ENCODE results near the gene MAPK8IP3.
"Not testable (repeated sequence)": the region's sequence is repeated elsewhere in the genome, so short reads cannot be mapped to it uniquely, and the experiment has no call there.

Gene MAPK8IP3

DNA sequence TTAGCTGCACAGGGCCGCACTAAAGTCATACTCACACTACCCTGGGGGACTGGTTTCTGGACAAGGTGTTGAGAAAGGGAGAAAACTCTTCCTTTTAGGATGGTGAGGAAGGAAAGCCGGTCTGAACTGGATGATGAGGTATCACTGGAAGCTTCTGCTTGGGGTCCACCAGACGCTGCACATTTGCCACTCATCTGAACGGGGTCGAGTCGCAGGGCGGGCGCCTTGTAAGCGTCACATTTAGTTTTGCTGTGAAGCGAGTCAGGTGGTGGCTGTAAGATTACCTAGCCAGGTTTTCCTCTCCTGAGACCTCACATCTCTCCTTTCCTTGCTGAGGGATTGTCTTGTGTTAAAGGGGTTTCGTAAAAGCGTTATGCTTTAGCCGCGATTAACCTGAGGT is 25.6 kb upstream of the MAPK8IP3 start:
- FAIRE-seq, result no peak

DNA sequence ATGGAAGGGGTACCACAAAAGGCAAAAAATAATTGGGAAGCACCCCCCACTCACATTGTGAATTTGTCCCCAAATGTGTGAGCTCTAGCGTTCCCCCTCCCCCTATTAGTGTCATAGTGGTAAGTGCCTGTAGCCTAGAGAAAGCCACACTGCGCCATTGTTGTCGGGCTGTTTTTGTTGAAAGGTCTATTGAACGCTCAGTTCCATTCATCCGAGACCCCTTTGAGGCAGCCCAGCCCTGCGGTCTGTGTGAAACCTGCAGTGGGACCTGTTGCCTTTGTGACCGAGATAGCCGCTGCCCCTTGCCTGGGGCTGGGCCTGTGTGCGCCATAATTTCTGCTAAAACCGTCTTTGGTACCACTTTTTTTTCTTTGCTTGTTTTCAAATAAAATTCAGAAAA is 25.0 kb upstream of the MAPK8IP3 start:
- no peak for FAIRE-seq

DNA sequence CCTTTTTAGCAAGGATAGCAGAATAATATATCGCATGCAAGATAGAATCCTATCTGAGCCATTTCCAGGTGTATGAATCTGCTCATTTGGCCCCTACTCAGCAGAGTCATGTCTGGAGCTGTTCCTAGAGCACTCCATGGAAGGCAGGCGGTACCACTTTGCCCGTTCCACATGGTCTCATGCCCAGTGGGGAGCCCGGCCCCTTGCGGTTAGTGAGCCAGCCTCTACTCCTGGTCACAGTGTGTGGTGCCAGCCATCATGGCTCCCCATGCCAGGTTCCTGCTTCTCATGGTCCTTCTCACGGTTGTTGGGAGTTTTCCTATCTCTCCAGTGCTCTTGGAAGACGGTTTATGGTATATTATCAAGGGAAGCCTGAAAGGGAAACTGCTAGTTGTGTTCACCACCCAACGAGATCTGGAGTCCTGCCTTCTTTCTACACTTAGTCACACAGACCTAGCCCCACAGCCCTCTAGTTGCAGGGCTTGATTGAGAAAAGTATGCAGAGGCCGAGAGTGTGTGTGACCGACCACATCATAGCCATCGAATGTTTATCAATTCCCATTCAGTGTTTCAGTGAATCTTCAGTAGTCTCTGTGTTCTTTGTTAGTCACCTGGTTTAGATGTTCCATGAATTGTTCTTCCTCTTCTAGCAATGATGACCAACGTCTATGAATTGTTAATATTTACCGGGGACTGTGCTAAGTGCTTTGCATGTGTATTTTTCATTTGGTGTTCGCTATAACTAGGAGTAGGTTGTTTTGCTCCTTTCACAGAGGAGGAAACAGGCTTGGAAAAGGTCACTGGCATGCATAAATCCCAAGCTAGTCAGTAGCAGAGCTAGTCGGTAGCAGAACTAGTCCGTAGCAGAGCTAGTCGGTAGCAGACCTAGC is 18.3 kb upstream of the MAPK8IP3 start:
- no peak for FAIRE-seq

DNA sequence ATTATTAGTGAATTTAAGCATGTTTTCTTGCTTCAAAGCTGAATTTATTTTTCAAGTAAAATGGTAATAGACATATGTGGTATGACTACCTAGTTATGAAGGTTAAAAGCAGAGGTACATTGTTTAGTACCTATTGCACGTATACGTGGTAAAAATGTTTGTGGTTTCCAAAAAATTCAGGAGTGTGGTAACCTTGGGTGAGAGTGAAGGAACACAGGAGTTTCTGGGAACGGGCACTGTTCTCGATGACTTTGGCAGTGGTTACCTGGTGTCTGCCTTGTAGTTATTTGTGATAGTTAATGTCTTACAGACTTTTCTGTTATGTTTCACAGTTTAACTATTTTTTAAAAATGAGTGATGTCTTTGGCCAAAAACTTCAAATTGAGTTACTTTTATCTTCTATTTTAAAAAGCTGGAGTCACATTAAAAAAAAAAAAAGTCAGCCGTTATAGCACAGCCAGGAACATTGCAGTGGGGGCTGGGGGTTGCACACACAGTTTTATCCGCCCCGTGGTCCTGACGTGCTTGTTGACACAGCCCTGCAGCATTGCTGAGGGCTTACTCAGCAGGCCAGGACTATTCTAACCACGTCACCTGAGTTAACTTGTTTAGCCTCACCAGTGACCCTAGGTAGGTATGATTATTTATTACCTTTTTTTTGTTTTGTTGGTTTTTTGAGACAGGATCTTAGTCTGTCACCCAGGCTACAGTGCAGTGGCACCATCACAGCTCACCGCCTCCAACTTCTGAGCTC is 17.0 kb upstream of the MAPK8IP3 start:
- FAIRE-seq, result peak; percentile 96

DNA sequence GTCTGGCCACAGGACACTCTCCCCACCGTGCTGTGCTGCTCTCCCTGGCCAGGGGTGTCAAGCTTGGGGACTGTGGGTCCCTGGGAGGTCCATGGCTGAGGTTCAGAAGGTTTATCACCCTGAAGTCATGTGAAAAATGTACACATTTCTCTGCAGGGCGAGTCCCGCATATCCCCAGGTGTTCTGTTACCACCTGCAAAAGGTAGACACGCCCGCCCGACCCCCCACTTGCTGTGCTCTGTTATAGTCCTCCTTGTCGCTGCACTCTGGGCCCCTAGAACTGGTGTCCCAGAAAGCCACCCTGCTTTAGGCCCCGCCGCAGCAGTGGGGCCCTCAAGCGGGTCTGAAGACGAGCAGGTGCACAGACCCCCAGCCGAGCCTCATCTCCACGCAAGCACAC is 16.1 kb upstream of the MAPK8IP3 start:
- no peak for FAIRE-seq

DNA sequence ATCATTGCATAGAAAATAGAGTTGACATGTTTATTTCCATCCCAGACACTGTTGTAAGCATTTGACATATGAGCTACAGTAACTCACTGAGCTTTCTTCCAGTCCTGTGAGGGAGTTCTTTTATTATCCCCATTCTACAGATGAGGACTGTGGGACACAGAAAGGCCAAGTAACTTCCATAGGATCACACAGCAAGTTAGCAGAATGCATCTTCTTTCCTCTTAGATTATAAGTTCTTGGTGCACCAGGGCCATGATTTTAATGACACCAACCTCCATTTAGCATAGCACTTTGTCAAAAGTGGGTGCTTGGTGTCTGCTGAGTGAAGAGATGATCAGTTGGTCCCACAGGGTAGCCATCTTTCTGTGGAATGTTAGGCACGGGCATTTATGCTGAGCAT is 15.2 kb upstream of the MAPK8IP3 start:
- FAIRE-seq, result no peak

DNA sequence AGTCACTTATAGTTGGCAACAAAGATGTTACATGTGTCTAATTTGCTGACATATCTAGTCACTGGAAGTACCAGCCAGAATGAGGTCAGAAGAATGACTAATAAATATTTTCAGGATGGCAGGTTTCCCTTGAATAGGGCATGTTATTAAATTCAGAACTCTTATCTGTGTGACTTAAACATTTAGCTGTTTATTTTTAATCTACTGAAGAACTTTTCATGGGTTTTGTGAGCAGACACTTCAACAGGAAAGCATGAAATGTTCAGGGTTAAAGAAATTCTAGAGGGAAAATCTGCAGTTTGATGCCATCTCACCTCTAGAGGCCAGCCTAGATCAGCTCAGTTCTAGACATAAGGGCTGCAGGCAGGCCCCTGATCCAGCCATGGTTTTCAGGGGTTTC is 14.7 kb upstream of the MAPK8IP3 start:
- FAIRE-seq, result no peak

DNA sequence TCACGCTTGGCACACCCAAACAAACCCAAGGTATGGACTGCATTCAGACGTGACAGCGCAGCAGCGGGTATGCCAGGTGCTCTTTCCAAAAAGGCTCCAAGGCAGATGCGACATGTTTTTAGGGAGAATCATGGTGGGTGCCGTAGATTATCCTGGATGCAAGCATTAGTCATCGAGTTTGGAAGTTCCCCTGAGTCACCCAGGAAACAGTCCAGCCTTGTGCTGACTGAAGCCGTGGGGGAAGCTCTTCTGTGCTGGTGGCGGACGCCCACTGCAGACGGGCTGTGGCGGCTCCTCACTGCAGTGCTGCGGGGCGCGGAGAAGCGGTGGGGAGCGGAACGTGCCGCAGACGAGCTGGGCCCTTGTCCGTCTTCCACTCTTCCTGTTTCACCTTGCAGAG is 14.0 kb upstream of the MAPK8IP3 start:
- FAIRE-seq, result no peak

DNA sequence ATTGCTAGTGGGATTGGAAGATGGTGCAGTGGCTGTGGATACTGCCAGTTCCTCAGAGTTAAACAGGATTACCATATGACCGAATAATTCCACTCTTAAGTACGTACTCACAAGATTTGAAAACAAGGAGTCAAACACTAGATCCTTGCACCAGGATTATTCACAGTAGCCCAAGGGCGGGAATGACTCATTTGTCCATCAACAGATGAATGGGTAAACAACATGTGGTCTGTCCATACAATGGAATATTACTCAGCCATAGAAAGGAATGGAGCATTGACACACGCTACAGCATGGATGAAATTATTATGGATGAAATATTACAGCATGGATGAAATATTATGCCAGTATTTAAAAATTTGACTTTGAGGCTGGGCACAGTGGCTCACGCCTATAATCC is 9.1 kb upstream of the MAPK8IP3 start:
- no peak for FAIRE-seq

DNA sequence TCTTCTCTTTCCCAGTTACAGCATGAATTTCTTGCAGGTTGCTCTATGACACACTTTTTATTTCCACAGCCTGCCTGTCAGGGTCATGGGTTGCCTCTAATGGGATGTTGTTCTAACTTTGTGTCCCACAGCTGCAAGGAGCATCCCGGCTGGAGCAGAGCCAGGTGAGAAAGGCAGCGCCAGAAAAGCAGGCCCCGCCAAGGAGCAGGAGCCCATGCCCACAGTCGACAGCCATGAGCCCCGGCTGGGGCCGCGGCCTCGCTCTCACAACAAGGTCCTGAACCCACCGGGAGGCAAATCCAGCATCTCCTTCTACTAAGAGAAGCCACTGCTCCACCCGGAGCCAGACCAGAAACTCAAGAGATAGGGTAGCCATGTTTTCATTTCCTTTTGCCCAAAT is 7.3 kb upstream of the MAPK8IP3 start:
- FAIRE-seq, result no peak

DNA sequence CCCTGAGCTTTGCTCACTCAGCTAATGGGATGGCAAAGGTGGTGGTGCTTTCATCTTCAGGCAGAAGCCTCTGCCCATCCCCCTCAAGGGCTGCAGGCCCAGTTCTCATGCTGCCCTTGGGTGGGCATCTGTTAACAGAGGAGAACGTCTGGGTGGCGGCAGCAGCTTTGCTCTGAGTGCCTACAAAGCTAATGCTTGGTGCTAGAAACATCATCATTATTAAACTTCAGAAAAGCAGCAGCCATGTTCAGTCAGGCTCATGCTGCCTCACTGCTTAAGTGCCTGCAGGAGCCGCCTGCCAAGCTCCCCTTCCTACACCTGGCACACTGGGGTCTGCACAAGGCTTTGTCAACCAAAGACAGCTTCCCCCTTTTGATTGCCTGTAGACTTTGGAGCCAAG is 5.7 kb upstream of the MAPK8IP3 start:
- no peak for FAIRE-seq

DNA sequence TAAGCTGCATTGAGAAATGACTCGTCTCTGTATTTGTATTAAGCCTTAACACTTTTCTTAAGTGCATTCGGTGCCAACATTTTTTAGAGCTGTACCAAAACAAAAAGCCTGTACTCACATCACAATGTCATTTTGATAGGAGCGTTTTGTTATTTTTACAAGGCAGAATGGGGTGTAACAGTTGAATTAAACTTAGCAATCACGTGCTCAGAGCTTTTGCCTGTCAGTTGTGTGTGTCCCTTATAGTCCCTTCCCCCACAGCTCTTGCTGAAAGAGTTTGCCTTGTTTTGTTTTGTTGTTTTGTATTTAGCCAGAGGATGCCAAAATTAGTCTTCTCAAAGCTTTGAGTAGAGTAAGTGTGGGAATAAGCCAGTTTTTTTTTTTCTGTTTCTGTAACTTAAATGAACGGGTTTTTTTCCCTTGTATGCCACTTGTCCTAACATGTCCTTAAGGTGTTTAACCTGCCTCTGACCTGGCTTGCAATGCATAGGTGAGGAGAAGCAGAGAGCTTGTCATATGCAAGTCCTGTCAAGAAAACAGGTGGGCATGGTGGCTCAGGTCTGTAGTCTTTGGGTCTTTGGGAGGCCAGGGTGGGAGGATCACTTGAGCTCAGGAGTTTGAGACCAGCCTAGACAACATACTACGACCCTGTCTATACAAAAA is 4.6 kb upstream of the MAPK8IP3 start:
- no peak for FAIRE-seq

DNA sequence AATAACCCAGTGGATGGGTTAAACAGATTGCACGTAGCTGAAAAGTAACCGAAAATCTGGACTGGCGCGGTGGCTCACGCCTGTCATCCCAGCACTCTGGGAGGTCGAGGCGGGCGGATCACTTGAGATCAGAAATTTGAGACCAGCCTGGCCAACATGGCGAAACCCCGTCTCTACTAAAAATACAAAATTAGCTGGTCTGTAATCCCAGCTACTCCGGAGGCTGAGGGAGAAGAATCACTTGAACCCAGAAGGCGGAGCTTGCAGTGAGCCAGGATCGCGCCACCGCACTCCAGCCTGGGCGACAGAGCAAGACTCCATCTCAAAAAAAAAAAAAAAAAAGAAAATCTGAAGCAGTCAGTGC is 689 bp upstream of the MAPK8IP3 start:
- FAIRE-seq, result not testable (repeated sequence)

DNA sequence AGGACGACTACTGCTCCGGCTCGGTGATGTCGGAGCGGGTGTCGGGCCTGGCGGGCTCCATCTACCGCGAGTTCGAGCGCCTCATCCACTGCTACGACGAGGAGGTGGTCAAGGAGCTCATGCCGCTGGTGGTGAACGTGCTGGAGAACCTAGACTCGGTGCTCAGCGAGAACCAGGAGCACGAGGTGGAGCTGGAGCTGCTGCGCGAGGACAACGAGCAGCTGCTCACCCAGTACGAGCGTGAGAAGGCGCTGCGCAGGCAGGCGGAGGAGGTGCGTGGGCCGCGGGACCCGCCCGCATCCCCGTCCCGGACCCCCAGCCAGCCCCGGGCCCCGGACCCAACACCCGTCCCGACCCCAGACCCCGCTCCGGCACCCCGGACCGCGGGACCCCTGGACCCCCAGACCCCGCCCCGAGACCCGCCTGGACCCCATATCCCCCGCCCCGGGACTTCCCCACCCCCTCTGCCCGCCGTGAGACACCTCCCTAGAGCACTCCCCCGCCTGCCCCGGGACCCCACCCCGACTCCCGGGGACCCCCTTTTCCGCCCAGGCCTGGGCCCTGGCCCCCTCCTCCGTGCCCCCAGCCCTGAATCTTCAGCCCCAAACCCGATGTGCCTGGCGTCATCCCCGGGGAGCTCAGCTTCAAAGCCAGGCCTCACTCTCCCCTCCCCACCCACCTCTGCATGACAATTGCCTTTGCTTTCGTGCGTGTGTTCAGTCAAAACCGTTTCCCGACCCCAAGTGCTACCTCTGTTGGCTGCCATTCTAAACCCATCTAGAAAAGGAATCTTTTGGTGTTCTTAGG is 594 bp downstream of the MAPK8IP3 start:
- no peak for FAIRE-seq

DNA sequence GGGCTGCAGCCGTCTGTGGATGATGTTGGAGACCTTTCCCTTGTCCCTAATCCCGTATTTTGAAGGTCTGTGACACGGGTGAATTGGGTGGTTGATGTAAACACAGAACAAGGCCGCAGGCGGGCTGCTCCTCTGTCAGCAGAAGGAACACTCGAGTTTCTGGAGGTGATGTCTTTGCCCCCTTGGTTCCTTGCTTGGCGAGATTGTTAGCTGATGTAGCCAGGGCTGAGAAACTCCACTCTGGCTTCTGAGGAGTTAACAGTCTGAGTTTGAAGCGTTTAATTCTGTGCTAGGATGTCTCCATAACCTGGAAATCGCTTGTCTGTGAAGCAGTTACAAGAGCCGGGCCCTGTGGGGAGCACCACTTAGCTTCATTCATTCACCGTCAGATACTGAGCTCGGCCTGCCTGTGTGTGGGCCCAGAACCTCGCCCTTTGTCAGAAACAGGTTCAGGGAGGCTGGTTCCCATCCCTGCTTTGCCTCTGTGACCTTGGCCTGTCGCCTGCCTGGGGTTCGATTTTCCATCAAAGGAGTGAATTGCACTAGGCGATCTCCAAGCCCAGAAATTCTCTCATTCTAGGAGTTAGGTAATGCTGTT is 1.3 kb downstream of the MAPK8IP3 start:
- FAIRE-seq, result no peak

DNA sequence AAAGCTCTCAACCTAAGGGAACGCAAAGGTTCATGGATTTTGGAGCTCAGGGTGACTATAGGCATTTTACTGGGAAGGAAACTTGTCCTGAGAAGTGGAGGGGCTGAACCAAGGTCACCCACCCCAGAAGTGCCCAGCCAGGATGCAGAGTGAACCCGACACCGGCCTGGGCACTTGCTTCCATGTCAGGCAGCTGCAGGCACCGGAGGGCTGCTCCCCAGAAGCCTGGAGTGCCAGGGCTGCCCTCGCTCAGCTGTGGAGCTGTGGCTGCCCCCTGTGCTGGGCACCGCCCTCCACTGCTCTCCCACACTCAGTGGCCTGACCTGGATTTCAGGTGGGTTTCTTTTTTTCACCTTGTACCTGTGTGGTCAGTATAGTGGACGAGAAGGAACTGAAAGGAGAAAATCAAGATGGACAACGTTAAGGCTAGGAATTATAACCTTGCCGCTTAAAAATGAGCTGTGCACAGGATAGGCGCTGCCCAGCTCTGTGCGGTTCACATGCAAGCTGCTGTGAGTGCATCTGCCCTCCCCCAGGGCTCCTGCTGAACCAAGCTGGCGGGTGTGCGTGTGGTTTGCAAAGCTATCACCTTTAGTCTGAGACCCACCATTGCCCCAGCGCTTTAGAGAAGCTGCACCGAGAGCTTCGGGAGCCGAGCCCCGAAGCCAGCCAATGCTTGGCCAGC is 2.2 kb downstream of the MAPK8IP3 start:
- no peak for FAIRE-seq

DNA sequence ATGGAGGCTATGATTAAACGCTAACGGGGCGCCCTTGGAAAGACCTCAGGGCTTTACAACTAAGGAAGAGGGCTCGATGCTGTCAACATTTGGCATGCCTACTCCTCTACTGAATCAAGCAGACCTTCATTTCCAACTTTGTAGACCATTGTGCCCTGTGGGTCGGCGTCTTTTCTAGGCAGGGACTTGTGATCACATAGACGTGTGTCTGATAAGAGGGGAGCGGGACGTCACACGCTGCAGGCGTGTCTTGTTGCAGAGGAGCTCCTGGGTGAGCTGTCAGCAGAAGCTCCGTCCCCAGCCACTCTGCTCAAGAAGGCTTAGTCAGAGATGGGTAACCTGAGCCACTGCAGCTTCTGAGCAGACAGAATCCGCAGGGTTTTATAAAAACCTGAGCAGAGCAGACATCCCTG is 2.8 kb downstream of the MAPK8IP3 start:
- FAIRE-seq, result no peak

DNA sequence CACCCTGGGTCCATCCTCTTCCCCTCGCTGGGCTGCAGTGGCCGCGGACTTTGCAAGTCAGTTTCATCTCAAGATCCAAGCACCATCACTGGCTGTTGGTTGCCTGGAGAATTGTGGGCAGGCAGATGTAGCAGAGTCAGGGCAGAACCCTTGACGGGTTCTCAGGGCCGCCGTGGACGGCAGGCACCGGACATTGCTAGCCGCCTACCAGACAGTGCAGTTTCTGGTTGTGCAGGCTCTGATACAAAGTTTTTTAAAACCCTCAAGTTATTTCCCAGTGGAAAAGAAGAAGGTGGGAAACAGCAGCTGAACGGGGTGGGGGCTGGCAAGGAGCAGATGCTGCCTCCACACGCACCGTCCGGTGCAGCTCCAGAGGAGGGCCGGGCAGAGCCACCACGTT is 3.4 kb downstream of the MAPK8IP3 start:
- no peak for FAIRE-seq

DNA sequence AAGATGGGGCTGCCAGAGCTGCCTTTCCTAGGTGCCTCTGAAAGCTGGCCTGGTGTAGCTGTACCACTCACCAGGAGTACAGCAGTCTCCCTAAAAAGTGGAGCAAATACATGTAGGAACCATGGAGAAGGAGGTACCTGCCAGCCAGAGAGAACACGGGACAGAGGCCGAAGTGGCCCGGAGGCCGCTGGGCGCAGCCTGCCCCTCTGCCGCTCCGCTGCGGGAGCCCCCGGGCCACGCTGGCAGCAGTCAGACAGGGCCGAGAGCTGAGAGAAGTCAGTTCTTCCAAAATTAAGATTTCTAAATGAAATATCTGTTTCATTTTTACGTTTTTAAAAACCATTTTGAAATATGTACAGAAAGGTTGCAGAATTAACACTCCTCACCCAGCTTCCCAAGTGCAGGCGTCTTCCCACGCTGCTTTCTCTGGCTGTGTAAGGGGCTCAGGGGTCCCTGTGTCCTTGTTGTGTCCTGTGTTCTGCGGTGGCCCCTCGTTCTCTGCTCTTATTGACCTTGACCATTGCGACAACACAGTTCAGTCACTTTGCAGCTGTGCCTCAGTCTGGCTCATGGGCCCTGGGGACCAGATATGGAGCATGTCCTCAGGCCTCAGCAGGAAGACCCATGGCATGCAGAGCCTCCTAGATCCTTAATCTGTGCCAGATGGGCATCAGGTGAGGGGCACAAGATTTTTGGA is 5.0 kb downstream of the MAPK8IP3 start:
- FAIRE-seq, result no peak

DNA sequence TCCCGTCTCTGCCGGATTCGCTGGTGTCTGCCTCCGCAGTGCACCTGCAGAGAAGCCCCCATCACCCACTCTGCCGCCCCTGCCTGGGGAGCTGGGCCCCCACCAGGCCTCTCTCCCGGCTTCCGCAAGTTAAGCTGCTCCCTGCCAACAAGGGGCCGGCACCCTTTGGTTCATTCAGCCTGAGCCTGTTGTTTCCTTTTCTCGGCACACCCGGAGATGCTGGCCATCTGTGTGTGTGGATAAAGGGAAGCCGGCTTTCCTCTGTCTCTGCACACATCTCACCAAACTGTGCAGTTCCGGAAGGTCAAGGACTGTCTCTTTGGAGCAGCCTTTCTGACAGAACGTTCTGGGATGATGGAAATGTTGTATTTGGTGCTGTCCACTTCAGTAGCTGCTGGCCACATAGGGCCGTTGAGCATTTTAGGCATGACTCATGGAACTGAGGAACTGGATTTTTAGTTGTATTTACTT is 6.8 kb downstream of the MAPK8IP3 start:
- no peak for FAIRE-seq

DNA sequence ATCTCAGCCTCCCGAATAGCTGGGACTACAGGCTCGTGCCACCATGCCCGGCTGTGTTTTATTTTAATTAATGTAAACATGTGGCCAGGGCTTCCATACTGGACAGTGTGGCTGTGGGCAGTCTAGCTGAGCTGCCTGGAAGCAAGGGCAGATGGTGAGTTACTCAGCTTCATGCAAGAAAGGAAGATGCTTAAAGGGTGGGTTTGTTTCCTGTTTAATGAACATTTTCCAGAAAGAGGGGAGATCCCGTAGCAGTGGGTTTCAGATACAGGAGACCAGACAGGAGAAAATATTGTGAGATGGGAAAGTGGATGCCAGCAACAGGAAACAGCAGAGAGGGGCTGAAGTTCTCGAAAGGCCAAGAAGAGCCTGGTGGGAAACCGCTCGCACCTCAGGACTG is 7.3 kb downstream of the MAPK8IP3 start:
- FAIRE-seq, result no peak

Measured in islet of Langerhans (tissue), 1 donor.